ENCODE measurements around the gene GALNT11.
"Not testable (repeated sequence)": the region's sequence is repeated elsewhere in the genome, so short reads cannot be mapped to it uniquely, and the experiment has no call there.

DNA sequence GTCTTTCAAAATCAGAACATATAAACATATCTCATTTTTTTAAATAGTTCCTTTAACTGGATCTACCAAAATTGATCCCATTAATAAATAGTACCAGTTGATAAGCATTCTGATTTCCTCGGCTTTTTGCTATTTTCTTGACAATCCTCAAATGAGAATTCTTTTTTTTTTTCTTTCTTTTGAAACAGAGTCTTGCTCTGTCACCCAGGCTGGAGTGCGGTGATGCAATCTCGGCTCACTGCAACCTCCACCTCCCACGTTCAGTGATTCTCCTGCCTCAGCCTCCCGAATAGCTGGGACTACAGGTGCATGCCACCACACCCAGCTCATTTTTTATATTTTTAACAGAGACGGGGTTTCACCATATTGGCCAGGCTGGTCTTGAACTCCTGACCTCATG is 7.8 kb upstream of the GALNT11 start:
- TF ChIP-seq, protein P1, sequence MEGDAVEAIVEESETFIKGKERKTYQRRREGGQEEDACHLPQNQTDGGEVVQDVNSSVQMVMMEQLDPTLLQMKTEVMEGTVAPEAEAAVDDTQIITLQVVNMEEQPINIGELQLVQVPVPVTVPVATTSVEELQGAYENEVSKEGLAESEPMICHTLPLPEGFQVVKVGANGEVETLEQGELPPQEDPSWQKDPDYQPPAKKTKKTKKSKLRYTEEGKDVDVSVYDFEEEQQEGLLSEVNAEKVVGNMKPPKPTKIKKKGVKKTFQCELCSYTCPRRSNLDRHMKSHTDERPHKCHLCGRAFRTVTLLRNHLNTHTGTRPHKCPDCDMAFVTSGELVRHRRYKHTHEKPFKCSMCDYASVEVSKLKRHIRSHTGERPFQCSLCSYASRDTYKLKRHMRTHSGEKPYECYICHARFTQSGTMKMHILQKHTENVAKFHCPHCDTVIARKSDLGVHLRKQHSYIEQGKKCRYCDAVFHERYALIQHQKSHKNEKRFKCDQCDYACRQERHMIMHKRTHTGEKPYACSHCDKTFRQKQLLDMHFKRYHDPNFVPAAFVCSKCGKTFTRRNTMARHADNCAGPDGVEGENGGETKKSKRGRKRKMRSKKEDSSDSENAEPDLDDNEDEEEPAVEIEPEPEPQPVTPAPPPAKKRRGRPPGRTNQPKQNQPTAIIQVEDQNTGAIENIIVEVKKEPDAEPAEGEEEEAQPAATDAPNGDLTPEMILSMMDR (IDR thresholded peaks at IDR 0.05): not testable (repeated sequence)
- not testable (repeated sequence) for TF ChIP-seq POLR2A (IDR thresholded peaks at IDR 0.05)

Data from heart left ventricle (tissue), 13 donors.